HG03469 (cell line): ENCODE measurements around the gene LRRC63.
"Not testable (repeated sequence)": the region's sequence is repeated elsewhere in the genome, so short reads cannot be mapped to it uniquely, and the experiment has no call there.

Experiments used
- ATAC-seq: cut with Tn5 transposase; IDR thresholded peaks from one replicate; pipeline ENCODE4 v1.9.1; 2021; ENCODE audit warnings: mild to moderate bottlenecking, moderate library complexity, moderate number of reproducible peaks; ENCODE audit not compliant: unreplicated experiment

The LRRC63 gene, protein sequence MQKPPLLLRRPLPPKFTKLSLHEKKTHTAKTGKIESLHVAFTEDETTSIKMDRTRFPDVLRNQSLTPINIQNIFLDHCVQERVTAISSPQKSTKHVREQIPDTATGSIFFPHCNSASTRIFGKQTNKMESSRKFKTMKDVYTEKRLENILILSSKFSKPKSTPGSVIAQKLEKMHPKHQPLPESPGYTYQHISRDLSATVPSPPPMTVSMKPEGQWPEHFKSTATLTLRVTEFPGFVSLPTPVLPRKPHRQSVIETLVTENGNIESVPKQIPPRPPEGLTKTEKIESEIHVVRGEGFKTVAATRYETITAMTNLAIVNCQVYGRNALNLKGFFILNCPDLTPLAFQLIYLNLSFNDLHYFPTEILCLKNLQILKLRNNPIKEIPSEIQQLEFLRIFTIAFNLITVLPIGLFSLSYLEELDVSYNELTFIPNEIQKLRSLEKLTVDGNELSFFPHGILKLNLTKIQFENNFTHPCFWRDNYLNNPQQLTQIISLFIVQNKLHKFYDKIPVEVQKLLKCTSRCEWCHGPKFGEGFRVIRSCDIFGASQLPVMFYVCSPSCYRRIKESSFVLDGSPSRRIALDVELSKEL

GRCh38 chr13:46211483-46212351 lies at the start of gene LRRC63:
Gene LRRC63, plus strand, starts transcription at chr13:46211928. Its CDS starts 1,107 bp downstream, at chr13:46213035.
- peak; percentile 85 for ATAC-seq

GRCh38 chr13:46162741-46163140 lies 49.0 kb upstream of the LRRC63 start:
- ATAC-seq: not testable (repeated sequence)

DNA sequence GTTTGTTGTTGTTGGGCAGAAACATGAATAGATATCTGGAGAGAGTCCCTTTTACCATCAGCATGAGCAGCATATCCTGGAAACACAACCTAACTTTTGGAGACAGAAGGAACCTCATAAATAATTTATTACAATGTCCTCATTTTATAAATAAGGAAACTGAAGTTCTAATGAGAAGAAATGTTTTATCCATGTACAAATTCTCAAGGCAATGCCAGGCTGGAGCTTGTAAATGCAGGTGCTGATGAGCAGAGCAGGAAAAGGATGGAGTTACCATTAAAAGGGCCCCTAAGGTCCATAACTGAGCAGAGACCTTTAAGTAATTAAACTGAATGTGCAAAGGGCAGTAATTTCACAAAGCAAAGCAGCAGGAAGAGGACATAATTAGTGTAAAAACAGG lies 47.1 kb upstream of the LRRC63 start:
- ATAC-seq: no peak

GRCh38 chr13:46165485-46166223 lies 46.1 kb upstream of the LRRC63 start:
- peak; percentile 43 for ATAC-seq

- no peak for ATAC-seq
Observed at GRCh38 chr13:46166224-46166584, 45.5 kb upstream of the LRRC63 start.

DNA sequence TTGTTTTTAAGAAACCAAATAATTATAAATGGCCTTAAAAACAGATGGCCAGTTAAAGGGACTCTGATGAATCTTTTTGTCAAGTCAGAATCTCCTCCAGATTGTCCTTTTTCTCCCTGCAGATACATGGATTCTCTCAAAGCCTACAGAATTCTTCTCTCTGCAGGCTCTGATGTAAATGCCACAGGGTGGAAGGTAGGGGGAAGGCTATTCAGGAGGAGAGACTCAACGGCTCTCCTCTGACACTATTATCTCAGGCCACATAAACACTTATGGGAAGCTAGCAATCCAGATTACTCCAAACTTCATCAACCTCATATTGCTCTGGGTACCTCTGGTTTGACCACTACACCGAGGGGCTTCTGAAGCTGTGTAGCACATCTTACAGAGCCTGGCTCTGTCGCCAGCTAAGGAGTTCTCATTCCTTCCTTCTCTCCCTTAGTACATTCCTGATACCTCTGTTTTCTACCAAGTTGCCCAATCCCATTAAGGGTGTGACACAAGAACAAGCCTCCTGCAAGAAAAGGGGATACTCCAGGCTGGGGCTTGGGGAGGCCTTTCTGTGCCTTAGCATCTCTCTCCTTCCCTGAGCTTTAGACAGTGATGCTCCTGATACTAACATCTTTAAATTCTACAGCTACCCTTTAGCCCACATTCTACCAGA lies 44.6 kb upstream of the LRRC63 start:
- no peak for ATAC-seq

- no peak for ATAC-seq
Observed at GRCh38 chr13:46168341-46168740, 43.4 kb upstream of the LRRC63 start.

- ATAC-seq: no peak
Observed at GRCh38 chr13:46168783-46169182, 42.9 kb upstream of the LRRC63 start.

DNA sequence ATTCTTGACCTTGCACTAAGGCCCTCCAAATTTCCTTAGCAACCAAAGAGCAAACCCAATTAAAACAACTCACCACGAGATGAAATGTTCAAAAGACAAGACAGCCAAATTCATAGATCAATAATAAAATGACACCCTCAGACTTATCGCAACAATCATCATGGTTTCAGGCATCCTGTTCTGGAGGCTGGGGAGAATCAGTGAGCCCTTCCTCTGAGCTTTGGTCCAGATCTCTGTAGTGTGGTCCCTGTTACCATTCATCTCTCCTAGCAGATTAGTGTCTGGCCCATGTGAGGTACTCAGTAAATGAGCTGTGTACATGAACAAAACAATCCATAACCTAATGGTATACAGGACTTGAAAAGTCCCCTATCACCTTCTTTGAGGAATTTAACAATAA lies 42.0 kb upstream of the LRRC63 start:
- no peak for ATAC-seq

GRCh38 chr13:46170268-46170667 lies 41.5 kb upstream of the LRRC63 start:
- ATAC-seq: no peak

DNA sequence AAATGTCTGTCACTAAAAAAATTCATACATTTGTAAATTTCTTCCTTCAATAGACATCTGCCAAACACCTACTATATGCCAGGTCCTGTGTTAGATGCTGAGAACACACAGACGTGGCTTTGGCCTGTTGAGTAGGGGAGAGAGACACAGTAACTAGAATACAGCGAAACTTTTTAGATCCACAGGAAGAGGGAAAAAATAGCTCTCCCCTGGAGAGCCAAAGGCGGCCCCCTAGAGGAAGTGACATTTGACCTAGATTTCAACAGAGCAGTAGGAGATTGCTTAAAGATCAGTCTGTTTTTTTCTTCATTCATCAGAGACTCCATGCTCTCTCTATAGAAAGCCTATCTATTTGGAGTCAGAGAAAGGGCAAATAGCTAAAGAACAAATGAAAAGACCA lies 41.0 kb upstream of the LRRC63 start:
- ATAC-seq: no peak

DNA sequence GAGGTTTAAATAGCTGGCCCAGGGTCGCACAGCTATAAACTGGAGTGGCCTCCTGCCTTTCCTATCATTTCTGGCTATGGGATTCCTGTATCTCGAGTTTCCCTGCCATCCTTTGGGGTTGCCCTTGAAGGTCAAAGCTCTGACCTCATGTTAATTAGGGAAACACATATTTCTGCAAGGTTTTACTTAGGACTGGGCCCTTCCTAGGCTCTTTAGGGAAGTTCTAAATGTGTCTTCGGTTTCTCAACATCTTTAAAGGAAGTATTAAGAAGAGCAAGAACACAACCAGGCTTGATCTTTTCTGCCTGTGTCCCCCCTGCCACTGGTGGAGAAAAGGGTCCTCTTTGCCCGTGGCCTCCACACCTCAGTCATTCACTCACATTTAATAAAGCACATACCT lies 40.5 kb upstream of the LRRC63 start:
- no peak for ATAC-seq

GRCh38 chr13:46171739-46172138 lies 40.0 kb upstream of the LRRC63 start:
- no peak for ATAC-seq

DNA sequence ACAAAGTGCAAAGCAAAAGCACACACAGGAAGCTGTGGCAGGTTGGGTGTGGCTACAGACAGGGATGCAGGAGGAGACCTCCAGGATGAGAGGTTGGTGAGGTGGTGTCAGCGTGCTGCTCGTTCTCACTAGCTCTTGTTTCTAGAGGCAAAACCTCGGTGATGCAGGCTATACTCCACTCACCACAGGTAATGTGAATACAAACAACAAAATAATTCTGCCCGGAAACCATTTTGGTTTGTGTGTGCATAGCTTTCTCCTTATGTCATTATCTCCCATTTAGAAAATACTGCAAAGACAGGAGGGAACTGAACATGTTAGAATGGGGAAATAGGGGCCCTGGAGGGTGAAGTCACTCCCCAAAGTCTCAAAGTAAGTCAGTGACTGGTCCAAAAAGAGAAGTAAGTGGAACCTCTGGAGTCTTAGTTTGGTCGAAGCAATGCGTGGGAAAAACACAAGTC lies 39.2 kb upstream of the LRRC63 start:
- no peak for ATAC-seq

- peak; percentile 25 for ATAC-seq
Observed at GRCh38 chr13:46173656-46174055, 38.1 kb upstream of the LRRC63 start.

DNA sequence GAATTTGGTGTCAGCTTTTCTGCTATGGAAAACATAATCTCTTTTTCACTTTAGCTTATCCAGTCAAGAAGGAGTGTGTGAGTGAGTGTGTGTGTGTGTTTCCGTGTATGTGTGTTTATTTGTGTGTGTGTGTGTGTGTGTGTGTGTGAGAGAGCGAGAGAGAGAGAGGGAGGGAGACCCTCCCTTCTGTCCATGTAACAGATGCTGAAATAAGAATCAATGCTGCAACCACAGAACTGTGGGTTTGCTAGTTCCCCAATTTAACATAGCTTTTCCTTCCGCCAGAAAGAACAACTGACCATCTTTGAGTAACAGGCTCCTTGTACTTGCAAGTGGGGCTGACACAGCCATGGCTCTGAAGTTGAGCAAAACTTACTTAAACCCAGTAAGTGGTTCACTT lies 35.0 kb upstream of the LRRC63 start:
- ATAC-seq: peak; percentile 37

GRCh38 chr13:46178143-46178542 lies 33.6 kb upstream of the LRRC63 start:
- ATAC-seq: no peak

GRCh38 chr13:46178821-46179220 lies 32.9 kb upstream of the LRRC63 start:
- ATAC-seq: no peak

- ATAC-seq: no peak
Observed at GRCh38 chr13:46179491-46179908, 32.2 kb upstream of the LRRC63 start.
